Measurements from ENCODE around the gene PDZD2.
A peak's percentile ranks its signal among the peaks of the same experiment; 100 is the strongest.

- peak; percentile 71 for TF ChIP-seq CTCF (conservative IDR thresholded peaks at IDR 0.05)
- TF ChIP-seq EZH2 (IDR thresholded peaks at IDR 0.05; ENCODE audit: low read depth), result no peak
Observed at GRCh38 chr5:32057187-32058096, 418.5 kb downstream of the PDZD2 start.

All from PC-9 (cell line).